Activated CD4-positive, alpha-beta memory T cell treated with anti-CD3 and anti-CD28 coated beads for 36 hours (primary cell): ENCODE results near the gene HOXB7. TPM values are rescaled to one million over a fixed set of nuclear protein-coding genes. Genes with fewer than 3 reads are reported as not detected.
A peak's percentile ranks its signal among the peaks of the same experiment; 100 is the strongest.

Experiments
- CTCF ChIA-PET: fragments of 350-600 bp; sonication (Branson Sonifier 250); formaldehyde crosslinking; loops from one replicate; lab custom pipeline; 2021; ENCODE audit warnings: antibody characterized with exemption, inconsistent platforms; lab: Charles Lee
- POLR2A ChIA-PET: fragments of 350-600 bp; sonication (Branson Sonifier 250); formaldehyde crosslinking; loops from one replicate; lab custom pipeline; 2021; ENCODE audit warnings: antibody characterized with exemption; lab: Charles Lee
- DNase-seq: peaks from one replicate; pipeline ENCODE4 v3.0.0-alpha.2; 2020
- H3K27ac Mint-ChIP-seq: one replicate; pipeline ENCODE4 v1.8.0; 2021; ENCODE audit warnings: mixed read lengths
- H3K27me3 Mint-ChIP-seq: one replicate; pipeline ENCODE4 v1.8.0; 2021; ENCODE audit warnings: mixed read lengths
- H3K36me3 Mint-ChIP-seq: one replicate; pipeline ENCODE4 v1.8.0; 2021; ENCODE audit warnings: mixed read lengths
- H3K4me1 Mint-ChIP-seq: one replicate; pipeline ENCODE4 v1.8.0; 2021; ENCODE audit warnings: low read depth, mixed read lengths
- H3K4me3 Mint-ChIP-seq: one replicate; pipeline ENCODE4 v1.8.0; 2021; ENCODE audit warnings: mild to moderate bottlenecking, mixed read lengths
- H3K9me3 Mint-ChIP-seq: one replicate; pipeline ENCODE4 v1.8.0; 2021; ENCODE audit warnings: mixed read lengths
- intact Hi-C: fragments of 100-400 bp; cut with micrococcal nuclease; formaldehyde crosslinking; loops from one replicate; pipeline ENCODE4 v1.15.1; 2023
- total RNA-seq, 2 experiments: library from RNA; stranded (reverse); gene quantifications; one replicate each; pipeline ENCODE4 v1.2.3, GENCODE V29; 2021

Gene HOXB7
- total RNA-seq, 2 experiments from 2014 or later = 0.36 to 0.44 TPM

- Mint-ChIP-seq H3K27me3 (peaks cover 68% of the 10 kb centered on the region), H3K4me1 (peaks cover 42% of the 10 kb centered on the region), H3K27ac (peak overlapping the region; percentile 8), H3K9me3 (no peaks in the 10 kb centered on the region), H3K4me3 (peak overlapping the region; percentile 86), H3K36me3 (no peaks in the 10 kb centered on the region)
- ChIA-PET POLR2A (no interaction called here), CTCF (interaction anchor here (1.0 to 1.8 kb wide), 2 partner anchors 11 to 119 kb away, joined by 3 to 13 read pairs; no protein-coding TSS in a partner anchor)
- DNase-seq = no peak
- intact Hi-C loops = loop anchor here (2.0 to 10.0 kb wide), 4 partner anchors 15 to 585 kb away; no protein-coding TSS in a partner anchor
These were observed 1.1 kb upstream of the HOXB7 start for GRCh38 chr17:48611681-48612455.

- Mint-ChIP-seq H3K9me3 (no peaks in the 10 kb centered on the region), H3K27ac (peak overlapping the region; percentile 41), H3K4me3 (peak overlapping the region; percentile 86), H3K27me3 (peaks cover 67% of the 10 kb centered on the region), H3K4me1 (peaks cover 42% of the 10 kb centered on the region), H3K36me3 (no peaks in the 10 kb centered on the region)
- intact Hi-C loops = loop anchor here (5.0 to 10.0 kb wide), 3 partner anchors 141 to 584 kb away; no protein-coding TSS in a partner anchor
- DNase-seq = no peak
- POLR2A ChIA-PET = no interaction called here
- CTCF ChIA-PET = no interaction called here
These were observed 396 bp upstream of the HOXB7 start for GRCh38 chr17:48611213-48611612.

GRCh38 chr17:48609759-48610281, 997 bp downstream of the HOXB7 start:
- Mint-ChIP-seq H3K4me1 (peaks cover 32% of the 10 kb centered on the region), H3K27ac (no peak overlapping the region), H3K36me3 (no peaks in the 10 kb centered on the region), H3K4me3 (peak overlapping the region; percentile 86), H3K9me3 (no peaks in the 10 kb centered on the region), H3K27me3 (peaks cover 62% of the 10 kb centered on the region)
- DNase-seq = no peak
- ChIA-PET POLR2A (interaction anchor here (0.5 kb wide), 1 partner anchor 505 kb away, joined by 3 read pairs; no protein-coding TSS in a partner anchor), CTCF (interaction anchor here (0.6 to 1.6 kb wide), 5 partner anchors 12 to 639 kb away, joined by 3 to 7 read pairs (median 3); partner anchors contain the start of gene CDK5RAP3)
- intact Hi-C loops = loop anchor here (5.0 to 10.0 kb wide), 3 partner anchors 142 to 583 kb away; no protein-coding TSS in a partner anchor

- intact Hi-C loops = no loop called here
- Mint-ChIP-seq H3K9me3 (no peaks in the 10 kb centered on the region), H3K27me3 (peaks cover 63% of the 10 kb centered on the region), H3K4me1 (peaks cover 29% of the 10 kb centered on the region), H3K4me3 (no peak overlapping the region), H3K27ac (no peak overlapping the region), H3K36me3 (no peaks in the 10 kb centered on the region)
- CTCF ChIA-PET = interaction anchor here (1.1 to 1.6 kb wide), 4 partner anchors 9 to 638 kb away, joined by 3 to 7 read pairs (median 4); partner anchors contain the start of gene CDK5RAP3
- POLR2A ChIA-PET = no interaction called here
- DNase-seq = no peak
These were observed 1.8 kb downstream of the HOXB7 start for GRCh38 chr17:48609033-48609432.

GRCh38 chr17:48608494-48608834, 2.4 kb downstream of the HOXB7 start:
- H3K4me1 Mint-ChIP-seq = peaks cover 24% of the 10 kb centered on the region
- CTCF ChIA-PET = interaction anchor here (1.1 to 1.6 kb wide), 4 partner anchors 9 to 637 kb away, joined by 3 to 7 read pairs (median 4); partner anchors contain the start of gene CDK5RAP3
- DNase-seq = no peak
- H3K9me3 Mint-ChIP-seq = no peaks in the 10 kb centered on the region
- peaks cover 63% of the 10 kb centered on the region for H3K27me3 Mint-ChIP-seq
- no peaks in the 10 kb centered on the region for H3K36me3 Mint-ChIP-seq
- intact Hi-C loops = no loop called here
- H3K27ac Mint-ChIP-seq = no peak overlapping the region
- H3K4me3 Mint-ChIP-seq = no peak overlapping the region
- POLR2A ChIA-PET = no interaction called here

GRCh38 chr17:48606892-48607614, 3.8 kb downstream of the HOXB7 start:
- ChIA-PET POLR2A (no interaction called here), CTCF (interaction anchor here (0.6 to 1.8 kb wide), 7 partner anchors 9 to 479 kb away, joined by 3 to 10 read pairs (median 3); partner anchors contain the start of gene HOXB8)
- Mint-ChIP-seq H3K27me3 (peaks cover 68% of the 10 kb centered on the region), H3K4me3 (no peak overlapping the region), H3K36me3 (no peaks in the 10 kb centered on the region), H3K27ac (no peak overlapping the region), H3K4me1 (peaks cover 17% of the 10 kb centered on the region), H3K9me3 (no peaks in the 10 kb centered on the region)
- DNase-seq = no peak
- intact Hi-C loops = no loop called here

GRCh38 chr17:48605991-48606891, 4.6 kb downstream of the HOXB7 start:
- Mint-ChIP-seq H3K9me3 (no peaks in the 10 kb centered on the region), H3K4me3 (no peak overlapping the region), H3K4me1 (peaks cover 11% of the 10 kb centered on the region), H3K27ac (no peak overlapping the region), H3K36me3 (no peaks in the 10 kb centered on the region), H3K27me3 (peaks cover 70% of the 10 kb centered on the region)
- intact Hi-C loops = no loop called here
- DNase-seq = no peak
- ChIA-PET POLR2A (no interaction called here), CTCF (interaction anchor here (0.6 to 1.8 kb wide), 7 partner anchors 10 to 478 kb away, joined by 3 to 10 read pairs (median 4); partner anchors contain the start of gene HOXB8)

- intact Hi-C loops = no loop called here
- H3K4me1 Mint-ChIP-seq = peaks cover 6% of the 10 kb centered on the region
- H3K27me3 Mint-ChIP-seq = peaks cover 70% of the 10 kb centered on the region
- H3K9me3 Mint-ChIP-seq = no peaks in the 10 kb centered on the region
- ChIA-PET POLR2A (no interaction called here), CTCF (interaction anchor here (1.2 to 1.7 kb wide), 2 partner anchors 10 to 13 kb away, joined by 5 to 10 read pairs; partner anchors contain the start of gene HOXB8)
- H3K4me3 Mint-ChIP-seq = no peak overlapping the region
- no peaks in the 10 kb centered on the region for H3K36me3 Mint-ChIP-seq
- no peak for DNase-seq
- H3K27ac Mint-ChIP-seq = no peak overlapping the region
These were observed 5.4 kb downstream of the HOXB7 start for GRCh38 chr17:48605409-48605919.

GRCh38 chr17:48604770-48605329, 6.0 kb downstream of the HOXB7 start, which contains the start of gene HOXB6:
Gene HOXB6, minus strand, starts transcription at chr17:48604986. Its CDS starts 6,836 bp downstream, at chr17:48598150.
- ChIA-PET POLR2A (no interaction called here), CTCF (interaction anchor here (0.9 kb wide), 1 partner anchor 36 kb away, joined by 3 read pairs; no protein-coding TSS in a partner anchor)
- peaks cover 6% of the 10 kb centered on the region for H3K4me1 Mint-ChIP-seq
- H3K4me3 Mint-ChIP-seq = peak within 1 kb of the TSS; percentile 30
- intact Hi-C loops = no loop called here
- no peaks in the 10 kb centered on the region for H3K36me3 Mint-ChIP-seq
- H3K9me3 Mint-ChIP-seq = no peaks in the 10 kb centered on the region
- peaks cover 75% of the 10 kb centered on the region for H3K27me3 Mint-ChIP-seq
- no peak within 1 kb of the TSS for H3K27ac Mint-ChIP-seq
- DNase-seq = no peak

- Mint-ChIP-seq H3K27ac (no peak overlapping the region), H3K4me1 (peaks cover 6% of the 10 kb centered on the region), H3K9me3 (no peaks in the 10 kb centered on the region), H3K4me3 (no peak overlapping the region), H3K36me3 (no peaks in the 10 kb centered on the region), H3K27me3 (peaks cover 77% of the 10 kb centered on the region)
- intact Hi-C loops = no loop called here
- POLR2A ChIA-PET = no interaction called here
- DNase-seq = no peak
- CTCF ChIA-PET = interaction anchor here (0.9 kb wide), 1 partner anchor 36 kb away, joined by 3 read pairs; no protein-coding TSS in a partner anchor
These were observed 6.7 kb downstream of the HOXB7 start for GRCh38 chr17:48603959-48604769.
